ENCODE measurements around the gene MAN2A2.
A peak's percentile ranks its signal among the peaks of the same experiment; 100 is the strongest.

The MAN2A2 gene

GRCh38 chr15:90929246-90930019 lies 26.3 kb downstream of the MAN2A2 start:
- Histone ChIP-seq H3K4me3 (ENCODE audit: low read length) (peak overlapping the region; percentile 98), H3K27ac (ENCODE audit: low read depth, low read length) (peak overlapping the region; percentile 91), H3K79me2 (ENCODE audit: control insufficient read depth, low read length) (peaks cover 30% of the 10 kb centered on the region), H3F3A (ENCODE audit: control insufficient read depth, insufficient read depth) (peaks cover 19% of the 10 kb centered on the region), H3K36me3 (ENCODE audit: control insufficient read depth, low read length) (peaks cover 15% of the 10 kb centered on the region), H3K4me1 (ENCODE audit: control insufficient read depth, low read length) (peaks cover 46% of the 10 kb centered on the region), H4K20me1 (ENCODE audit: control insufficient read depth, insufficient read depth, low read depth, low read length) (no peaks in the 10 kb centered on the region), H3K27me3 (ENCODE audit: control insufficient read depth, low read length) (no peaks in the 10 kb centered on the region), H3K9me3 (ENCODE audit: control insufficient read depth, insufficient read depth, low read length) (no peaks in the 10 kb centered on the region), H3K9me2 (replicated peaks; ENCODE audit: control insufficient read depth, low read length) (no peaks in the 10 kb centered on the region), H3K4me2 (ENCODE audit: low read length) (peak overlapping the region; percentile 97)
- no peak for TF ChIP-seq EZH2phosphoT487 (IDR thresholded peaks at IDR 0.05; ENCODE audit: borderline replicate concordance, low read length)
- TF ChIP-seq, protein P1, sequence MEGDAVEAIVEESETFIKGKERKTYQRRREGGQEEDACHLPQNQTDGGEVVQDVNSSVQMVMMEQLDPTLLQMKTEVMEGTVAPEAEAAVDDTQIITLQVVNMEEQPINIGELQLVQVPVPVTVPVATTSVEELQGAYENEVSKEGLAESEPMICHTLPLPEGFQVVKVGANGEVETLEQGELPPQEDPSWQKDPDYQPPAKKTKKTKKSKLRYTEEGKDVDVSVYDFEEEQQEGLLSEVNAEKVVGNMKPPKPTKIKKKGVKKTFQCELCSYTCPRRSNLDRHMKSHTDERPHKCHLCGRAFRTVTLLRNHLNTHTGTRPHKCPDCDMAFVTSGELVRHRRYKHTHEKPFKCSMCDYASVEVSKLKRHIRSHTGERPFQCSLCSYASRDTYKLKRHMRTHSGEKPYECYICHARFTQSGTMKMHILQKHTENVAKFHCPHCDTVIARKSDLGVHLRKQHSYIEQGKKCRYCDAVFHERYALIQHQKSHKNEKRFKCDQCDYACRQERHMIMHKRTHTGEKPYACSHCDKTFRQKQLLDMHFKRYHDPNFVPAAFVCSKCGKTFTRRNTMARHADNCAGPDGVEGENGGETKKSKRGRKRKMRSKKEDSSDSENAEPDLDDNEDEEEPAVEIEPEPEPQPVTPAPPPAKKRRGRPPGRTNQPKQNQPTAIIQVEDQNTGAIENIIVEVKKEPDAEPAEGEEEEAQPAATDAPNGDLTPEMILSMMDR (IDR thresholded peaks at IDR 0.05; ENCODE audit: low read depth, low read length, poor library complexity, severe bottlenecking), result no peak

DNA sequence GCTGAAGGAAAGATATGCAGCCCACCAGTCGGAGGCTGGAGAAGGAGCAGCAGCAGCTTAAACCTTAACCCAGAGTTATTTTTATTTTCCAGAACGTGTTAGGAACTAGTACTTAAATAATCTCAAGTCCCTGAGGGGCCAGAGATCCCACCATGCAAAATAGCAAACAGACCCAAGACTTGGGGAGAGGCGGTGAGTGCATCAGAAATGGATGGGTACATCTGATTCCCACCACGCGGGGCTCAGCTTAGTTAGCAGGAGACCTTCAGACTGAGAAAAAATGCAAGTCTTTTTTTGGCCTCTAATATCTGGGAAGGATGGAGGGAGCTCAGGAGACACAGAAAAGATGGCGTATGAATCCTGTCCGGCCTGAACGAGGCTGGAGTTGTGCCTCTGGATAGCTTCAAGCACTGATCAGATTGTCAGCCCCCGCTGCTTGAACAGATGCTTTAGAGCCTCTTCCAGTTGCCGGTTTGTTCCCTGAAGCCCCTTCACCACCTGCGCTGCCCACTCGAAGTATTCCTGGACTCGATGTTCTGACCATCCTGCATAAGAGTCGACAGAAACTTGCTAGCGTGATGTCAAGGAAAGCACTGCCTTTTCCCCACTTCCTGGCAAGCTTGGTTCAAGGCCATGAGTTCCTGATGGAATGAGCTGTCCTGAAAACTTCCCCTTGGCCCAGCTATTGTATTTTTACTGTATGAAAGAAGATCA lies 27.9 kb downstream of the MAN2A2 start:
- Histone ChIP-seq H3K4me3 (ENCODE audit: low read length) (peak overlapping the region; percentile 98), H3K4me2 (ENCODE audit: low read length) (peak overlapping the region; percentile 97)

GRCh38 chr15:90931575-90931827 lies 28.4 kb downstream of the MAN2A2 start:
- Histone ChIP-seq H3K4me2 (ENCODE audit: low read length) (peak overlapping the region; percentile 97), H3F3A (ENCODE audit: control insufficient read depth, insufficient read depth) (peaks cover 13% of the 10 kb centered on the region), H3K36me3 (ENCODE audit: control insufficient read depth, low read length) (peaks cover 27% of the 10 kb centered on the region), H3K27me3 (ENCODE audit: control insufficient read depth, low read length) (no peaks in the 10 kb centered on the region), H3K9me2 (replicated peaks; ENCODE audit: control insufficient read depth, low read length) (no peaks in the 10 kb centered on the region), H4K20me1 (ENCODE audit: control insufficient read depth, insufficient read depth, low read depth, low read length) (0 out of 2 replicates have a peak, but pooled peaks cover 5% of the 10 kb centered on the region), H3K9me3 (ENCODE audit: control insufficient read depth, insufficient read depth, low read length) (no peaks in the 10 kb centered on the region), H3K79me2 (ENCODE audit: control insufficient read depth, low read length) (peaks cover 42% of the 10 kb centered on the region), H3K4me1 (ENCODE audit: control insufficient read depth, low read length) (peaks cover 61% of the 10 kb centered on the region), H3K4me3 (ENCODE audit: low read length) (peak overlapping the region; percentile 98), H3K27ac (ENCODE audit: low read depth, low read length) (peak overlapping the region; percentile 91)
- TF ChIP-seq, protein P1 (IDR thresholded peaks at IDR 0.05; ENCODE audit: low read depth, low read length, poor library complexity, severe bottlenecking), result no peak
- no peak for TF ChIP-seq EZH2phosphoT487 (IDR thresholded peaks at IDR 0.05; ENCODE audit: borderline replicate concordance, low read length)

More for the DNA sequence above, 27.9 kb downstream of the MAN2A2 start:
- Histone ChIP-seq H3K9me3 (ENCODE audit: control insufficient read depth, insufficient read depth, low read length) (no peaks in the 10 kb centered on the region), H3K27ac (ENCODE audit: low read depth, low read length) (peak overlapping the region; percentile 91), H3K4me1 (ENCODE audit: control insufficient read depth, low read length) (peaks cover 56% of the 10 kb centered on the region), H4K20me1 (ENCODE audit: control insufficient read depth, insufficient read depth, low read depth, low read length) (no peaks in the 10 kb centered on the region), H3K36me3 (ENCODE audit: control insufficient read depth, low read length) (peaks cover 22% of the 10 kb centered on the region), H3K79me2 (ENCODE audit: control insufficient read depth, low read length) (peaks cover 37% of the 10 kb centered on the region), H3K9me2 (replicated peaks; ENCODE audit: control insufficient read depth, low read length) (no peaks in the 10 kb centered on the region), H3K27me3 (ENCODE audit: control insufficient read depth, low read length) (no peaks in the 10 kb centered on the region), H3F3A (ENCODE audit: control insufficient read depth, insufficient read depth) (peaks cover 13% of the 10 kb centered on the region)
- TF ChIP-seq, protein P1 (IDR thresholded peaks at IDR 0.05; ENCODE audit: low read depth, low read length, poor library complexity, severe bottlenecking), result no peak
- no peak for TF ChIP-seq EZH2phosphoT487 (IDR thresholded peaks at IDR 0.05; ENCODE audit: borderline replicate concordance, low read length)

Data from DOHH2 (cell line).